IMR-90 (cell line): ENCODE data around the gene MEF2A. TPM values are rescaled to one million over a fixed set of nuclear protein-coding genes. Genes with fewer than 3 reads are reported as not detected.

Experiments used
- ATAC-seq: fragments of 200-7000 bp; cut with Tn5 transposase; 2 replicates; pipeline ENCODE4 v1.9.1; 2020; ENCODE audit warnings: low read depth, mild to moderate bottlenecking, moderate library complexity
- BruUV-seq: library from RNA; stranded (reverse); fragments of 400-500 nt; replicated peaks from 2 replicates; lab custom pipeline; 2021; lab: Mats Ljungman, UMichigan
- CTCF ChIA-PET: fragments of 300-600 bp; formaldehyde crosslinking; extraction: SDS; loops from one replicate; lab custom pipeline; 2021; ENCODE audit warnings: antibody characterized with exemption; lab: Yijun Ruan, JAX
- POLR2A ChIA-PET: fragments of 300-600 bp; sonication (Branson Sonifier 250); formaldehyde crosslinking; loops from one replicate; lab custom pipeline; 2022; ENCODE audit warnings: antibody characterized with exemption; ENCODE audit not compliant: unreplicated experiment; lab: Charles Lee
- DNase-seq: peaks from one replicate; pipeline ENCODE4 v3.0.0; 2013
- H2AFZ ChIP-seq: replicated peaks from 2 replicates; pipeline ENCODE3; 2013; ENCODE audit warnings: low read length, mild to moderate bottlenecking; ENCODE audit not compliant: poor library complexity
- H2AK5ac ChIP-seq: 2 replicates; pipeline ENCODE4 v1.6.1; 2013; ENCODE audit warnings: low read depth, low read length, inconsistent platforms
- H2AK9ac ChIP-seq: replicated peaks from 2 replicates; pipeline ENCODE3; 2013; ENCODE audit warnings: mild to moderate bottlenecking, low read depth, low read length, moderate library complexity; ENCODE audit not compliant: poor library complexity
- H2BK120ac ChIP-seq: 2 replicates; pipeline ENCODE4 v1.6.1; 2013; ENCODE audit warnings: low read depth, low read length, inconsistent platforms
- H2BK15ac ChIP-seq: 3 replicates; pipeline ENCODE4 v1.6.1; 2013; ENCODE audit warnings: low read depth, low read length, inconsistent platforms
- H2BK20ac ChIP-seq: 2 replicates; pipeline ENCODE4 v1.6.1; 2013; ENCODE audit warnings: low read depth, mild to moderate bottlenecking, inconsistent platforms, low read length, moderate library complexity
- H2BK5ac ChIP-seq: 2 replicates; pipeline ENCODE4 v1.6.1; 2013; ENCODE audit warnings: mild to moderate bottlenecking, low read depth, low read length, inconsistent platforms; ENCODE audit not compliant: poor library complexity, severe bottlenecking
- H3K14ac ChIP-seq: replicated peaks from 2 replicates; pipeline ENCODE4 v1.6.1; 2013; ENCODE audit warnings: low read depth, low read length, inconsistent platforms
- H3K18ac ChIP-seq: 2 replicates; pipeline ENCODE4 v1.6.1; 2013; ENCODE audit warnings: low read depth, low read length, control low read depth
- H3K23ac ChIP-seq: 2 replicates; pipeline ENCODE4 v1.6.1; 2013; ENCODE audit warnings: low read depth, low read length, inconsistent platforms
- H3K27ac ChIP-seq: 2 replicates; pipeline ENCODE4 v1.5.1; 2013; ENCODE audit warnings: mild to moderate bottlenecking, control low read depth, low read length; ENCODE audit not compliant: insufficient read depth
- H3K27me3 ChIP-seq: 2 replicates; pipeline ENCODE4 v1.6.1; 2013; ENCODE audit warnings: low read length; ENCODE audit not compliant: control insufficient read depth, insufficient read depth
- H3K36me3 ChIP-seq: 2 replicates; pipeline ENCODE4 v1.6.1; 2013; ENCODE audit warnings: low read length, mixed read lengths; ENCODE audit not compliant: control insufficient read depth, insufficient read depth
- H3K4ac ChIP-seq: 2 replicates; pipeline ENCODE4 v1.6.1; 2013; ENCODE audit warnings: low read depth, low read length, inconsistent platforms
- H3K4me1 ChIP-seq: 2 replicates; pipeline ENCODE4 v1.6.1; 2013; ENCODE audit warnings: low read length, mixed read lengths; ENCODE audit not compliant: control insufficient read depth, insufficient read depth
- H3K4me2 ChIP-seq: 2 replicates; pipeline ENCODE4 v1.6.1; 2013; ENCODE audit warnings: low read depth, mild to moderate bottlenecking, control low read depth, low read length, moderate library complexity
- H3K4me3 ChIP-seq: 2 replicates; pipeline ENCODE4 v1.5.1; 2013; ENCODE audit warnings: low read depth, mild to moderate bottlenecking, control low read depth, low read length, moderate library complexity; ENCODE audit not compliant: insufficient read depth
- H3K56ac ChIP-seq: 2 replicates; pipeline ENCODE4 v1.6.1; 2013; ENCODE audit warnings: low read length, inconsistent platforms; ENCODE audit not compliant: insufficient read depth; ENCODE audit errors: extremely low read depth
- H3K79me1 ChIP-seq, 2 experiments: 2 replicates each; pipeline ENCODE4 v1.6.1; 2013; ENCODE audit warnings: low read length in 2 of 2, inconsistent platforms in 1 of 2, low read depth in 1 of 2
- H3K9ac ChIP-seq: 2 replicates; pipeline ENCODE4 v1.6.1; 2013; ENCODE audit warnings: low read depth, low read length, control low read depth
- H3K9me1 ChIP-seq: 2 replicates; pipeline ENCODE4 v1.6.1; 2013; ENCODE audit warnings: low read length, inconsistent platforms; ENCODE audit not compliant: insufficient read depth
- H3K9me3 ChIP-seq: 2 replicates; pipeline ENCODE4 v1.6.1; 2013; ENCODE audit warnings: low read length; ENCODE audit not compliant: control insufficient read depth, insufficient read depth
- H4K20me1 ChIP-seq: 2 replicates; pipeline ENCODE4 v1.6.1; 2013; ENCODE audit warnings: low read length, inconsistent platforms; ENCODE audit not compliant: insufficient read depth
- H4K5ac ChIP-seq: 2 replicates; pipeline ENCODE4 v1.6.1; 2013; ENCODE audit warnings: mild to moderate bottlenecking, low read depth, low read length, control low read depth
- H4K8ac ChIP-seq, 2 experiments: 2 replicates each; pipeline ENCODE4 v1.6.1; 2013; ENCODE audit warnings: low read depth in 2 of 2, low read length in 2 of 2, control low read depth in 1 of 2, inconsistent platforms in 1 of 2
- H4K91ac ChIP-seq: 2 replicates; pipeline ENCODE4 v1.6.1; 2013; ENCODE audit warnings: low read depth, low read length, inconsistent platforms; ENCODE audit not compliant: insufficient read depth
- CEBPB ChIP-seq: IDR thresholded peaks from 2 replicates; pipeline ENCODE4 v1.6.1; 2012; ENCODE audit warnings: low read depth, low read length, improper control_type of control experiment
- RFX5 ChIP-seq: IDR thresholded peaks from 2 replicates; pipeline ENCODE4 v1.8.0; 2012; ENCODE audit warnings: low read depth, mild to moderate bottlenecking, low read length, moderate library complexity
- WGBS, 2 experiments: methylation state at CpG; one replicate each; pipeline versions ENCODE4 v1.1.5 to v1.1.7; 2013; ENCODE audit warnings: missing lambda C conversion rate in 2 of 2; ENCODE audit not compliant: insufficient read length in 1 of 2; ENCODE audit errors: extremely low coverage in 2 of 2; 5-methylcytosine and 5-hydroxymethylcytosine counted together
- dilution Hi-C: fragments of 300-500 bp; cut with HindIII; formaldehyde crosslinking; loops from one replicate; pipeline ENCODE4 v1.14.3; 2018; ENCODE audit warnings: low sequenced_read_pairs; ENCODE audit not compliant: unreplicated experiment
- in situ Hi-C: fragments of 300-500 bp; cut with MboI; formaldehyde crosslinking; loops from 3 replicates; pipeline ENCODE4 v1.14.3; 2019; ENCODE audit warnings: low sequenced_read_pairs, inconsistent platforms, mixed read lengths
- intact Hi-C: fragments of 100-400 bp; cut with micrococcal nuclease; formaldehyde crosslinking; loops from 2 replicates; pipeline ENCODE4 v1.10.0; 2022
- polyA plus RNA-seq, 3 experiments: library from polyadenylated mRNA; depleted of rRNA; stranded (reverse); fragments of >200 nt; gene quantifications; 2 replicates each; pipeline ENCODE4 v1.2.3, GENCODE V29; 2012; ENCODE audit warnings: low replicate concordance in 1 of 3
- total RNA-seq: library from RNA; depleted of rRNA; stranded (reverse); fragments of >200 nt; gene quantifications from 2 replicates; pipeline ENCODE4 v1.2.3, GENCODE V29; 2012

The MEF2A gene
- total and polyA plus RNA-seq, 2 of the 4 experiments (the other 2 are of a cell fraction): 16.1 to 16.7 TPM

DNA sequence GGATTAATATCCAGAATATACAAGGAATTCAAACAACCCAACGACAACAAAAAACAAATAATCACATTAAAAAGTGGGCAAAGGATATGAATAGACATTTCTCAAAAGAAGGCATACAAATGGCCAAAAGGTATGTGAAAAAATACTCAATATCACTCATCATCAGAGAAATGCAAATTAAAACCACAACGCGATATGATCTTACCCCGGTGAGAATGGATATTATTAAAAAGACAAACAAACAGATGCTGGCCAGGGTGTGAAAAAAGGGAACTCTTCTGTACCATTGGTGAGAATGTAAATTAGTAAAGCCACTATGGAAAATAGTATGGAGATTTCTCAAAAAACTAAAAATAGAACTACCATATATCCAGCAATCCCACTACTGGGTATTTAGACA is 43.5 kb upstream of the MEF2A start:
- no peak overlapping the region for H4K8ac ChIP-seq
- H3K14ac ChIP-seq: no peak overlapping the region
- CTCF ChIA-PET: no interaction called here
- intact Hi-C loops: no loop called here
- H2BK5ac ChIP-seq: no peak overlapping the region
- ATAC-seq (no peak), DNase-seq (no peak)
- H3K9ac ChIP-seq: no peak overlapping the region
- H2BK20ac ChIP-seq: no peak overlapping the region
- H3K23ac ChIP-seq: no peak overlapping the region
- no peak overlapping the region for H3K4me2 ChIP-seq
- no peaks in the 10 kb centered on the region for H3K79me1 ChIP-seq
- WGBS, 2 experiments: no CpG with 5 or more reads among the region's 4 CpGs
- no peak overlapping the region for H4K91ac ChIP-seq
- in situ Hi-C loops: no loop called here
- no TSS peak for BruUV-seq
- no peak overlapping the region for H3K18ac ChIP-seq
- no peak overlapping the region for H3K56ac ChIP-seq
- POLR2A ChIA-PET: no interaction called here
- H3K4me3 ChIP-seq: no peak overlapping the region
- H3K4me1 ChIP-seq: no peaks in the 10 kb centered on the region
- no peak overlapping the region for H2BK15ac ChIP-seq
- H3K4ac ChIP-seq: no peak overlapping the region
- no peaks in the 10 kb centered on the region for H3K36me3 ChIP-seq
- no peak overlapping the region for H4K5ac ChIP-seq
- no peak for TF ChIP-seq CEBPB
- no peak for TF ChIP-seq RFX5
- no peaks in the 10 kb centered on the region for H3K9me3 ChIP-seq
- dilution Hi-C loops: no loop called here
- H2BK120ac ChIP-seq: no peak overlapping the region
- peaks cover 3% of the 10 kb centered on the region; the same call in 1 of the 2 replicates for H3K27me3 ChIP-seq
- no peak overlapping the region for H2AFZ ChIP-seq
- no peak overlapping the region for H3K27ac ChIP-seq
- H3K9me1 ChIP-seq: no peaks in the 10 kb centered on the region
- H2AK5ac ChIP-seq: no peak overlapping the region
- H4K20me1 ChIP-seq: no peaks in the 10 kb centered on the region
- no peak overlapping the region for H2AK9ac ChIP-seq
